GM12801 (cell line): Measurements from ENCODE around the gene IGFBP4.

ENCODE experiments used
- TF ChIP-seq, protein P1 (sequence below): IDR thresholded peaks from one replicate; pipeline ENCODE4 v1.5.1; 2011; ENCODE audit warnings: control low read depth; ENCODE audit not compliant: insufficient read length; ENCODE audit errors: extremely low read depth

Gene IGFBP4

DNA sequence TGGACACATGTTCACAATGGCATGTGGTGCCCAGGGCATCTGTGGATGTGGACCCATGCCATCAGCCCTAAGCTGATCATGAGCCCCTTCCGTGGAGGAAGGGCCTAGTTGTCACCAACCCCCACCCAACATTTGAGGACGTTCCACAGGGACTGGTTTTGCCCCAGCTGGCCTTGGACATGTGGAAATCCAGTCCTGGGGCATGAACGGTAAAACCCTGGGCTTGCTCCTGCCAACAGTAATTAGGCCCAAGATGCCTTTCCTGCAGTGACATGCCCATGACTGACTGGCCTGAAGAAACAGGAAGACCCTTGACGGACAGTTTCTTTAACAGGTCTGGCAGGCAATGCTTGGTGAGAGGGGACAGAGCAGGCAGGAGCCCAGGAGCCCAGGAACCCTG, 50.4 kb downstream of the IGFBP4 start:
- TF ChIP-seq, protein P1, sequence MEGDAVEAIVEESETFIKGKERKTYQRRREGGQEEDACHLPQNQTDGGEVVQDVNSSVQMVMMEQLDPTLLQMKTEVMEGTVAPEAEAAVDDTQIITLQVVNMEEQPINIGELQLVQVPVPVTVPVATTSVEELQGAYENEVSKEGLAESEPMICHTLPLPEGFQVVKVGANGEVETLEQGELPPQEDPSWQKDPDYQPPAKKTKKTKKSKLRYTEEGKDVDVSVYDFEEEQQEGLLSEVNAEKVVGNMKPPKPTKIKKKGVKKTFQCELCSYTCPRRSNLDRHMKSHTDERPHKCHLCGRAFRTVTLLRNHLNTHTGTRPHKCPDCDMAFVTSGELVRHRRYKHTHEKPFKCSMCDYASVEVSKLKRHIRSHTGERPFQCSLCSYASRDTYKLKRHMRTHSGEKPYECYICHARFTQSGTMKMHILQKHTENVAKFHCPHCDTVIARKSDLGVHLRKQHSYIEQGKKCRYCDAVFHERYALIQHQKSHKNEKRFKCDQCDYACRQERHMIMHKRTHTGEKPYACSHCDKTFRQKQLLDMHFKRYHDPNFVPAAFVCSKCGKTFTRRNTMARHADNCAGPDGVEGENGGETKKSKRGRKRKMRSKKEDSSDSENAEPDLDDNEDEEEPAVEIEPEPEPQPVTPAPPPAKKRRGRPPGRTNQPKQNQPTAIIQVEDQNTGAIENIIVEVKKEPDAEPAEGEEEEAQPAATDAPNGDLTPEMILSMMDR = no peak

DNA sequence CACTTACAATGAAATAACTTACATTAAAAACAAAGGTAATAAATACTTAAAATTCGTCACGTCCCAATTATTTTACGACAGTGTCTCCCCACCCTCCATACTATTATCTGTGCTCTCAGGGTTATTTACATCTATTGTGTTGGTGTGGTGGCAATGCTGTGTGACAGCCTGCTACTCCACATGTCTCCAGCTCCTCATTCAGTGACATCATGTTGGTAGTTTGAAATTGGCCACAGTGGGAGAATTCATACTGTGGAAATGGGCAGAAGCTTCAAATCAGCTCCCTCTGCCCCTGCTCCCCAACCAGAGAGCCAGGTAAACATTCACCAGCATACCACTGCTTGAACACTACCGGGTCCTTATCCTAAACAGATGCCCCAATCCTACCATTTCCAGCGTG, 51.9 kb downstream of the IGFBP4 start:
- TF ChIP-seq, protein P1 = no peak

DNA sequence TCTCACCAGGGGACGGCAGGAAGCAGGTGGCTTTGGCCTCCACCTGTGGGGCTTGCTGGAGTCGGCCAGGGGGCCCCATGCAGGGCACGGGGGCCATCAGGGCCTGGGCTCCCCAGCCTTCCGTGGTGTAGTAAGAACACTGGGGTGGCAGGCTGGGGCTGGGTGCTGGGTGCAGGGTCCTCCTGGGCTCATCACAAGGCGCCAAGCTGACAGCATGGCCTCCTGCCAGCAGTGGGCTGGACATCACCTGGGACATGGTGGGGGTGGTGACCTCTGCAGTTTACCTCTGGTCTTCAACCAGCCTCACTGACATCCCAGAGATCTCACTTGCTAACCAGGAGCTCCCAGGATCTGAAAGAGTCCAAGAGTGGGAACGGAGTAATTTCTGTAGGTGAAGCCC, 52.9 kb downstream of the IGFBP4 start:
- TF ChIP-seq, protein P1 = no peak

DNA sequence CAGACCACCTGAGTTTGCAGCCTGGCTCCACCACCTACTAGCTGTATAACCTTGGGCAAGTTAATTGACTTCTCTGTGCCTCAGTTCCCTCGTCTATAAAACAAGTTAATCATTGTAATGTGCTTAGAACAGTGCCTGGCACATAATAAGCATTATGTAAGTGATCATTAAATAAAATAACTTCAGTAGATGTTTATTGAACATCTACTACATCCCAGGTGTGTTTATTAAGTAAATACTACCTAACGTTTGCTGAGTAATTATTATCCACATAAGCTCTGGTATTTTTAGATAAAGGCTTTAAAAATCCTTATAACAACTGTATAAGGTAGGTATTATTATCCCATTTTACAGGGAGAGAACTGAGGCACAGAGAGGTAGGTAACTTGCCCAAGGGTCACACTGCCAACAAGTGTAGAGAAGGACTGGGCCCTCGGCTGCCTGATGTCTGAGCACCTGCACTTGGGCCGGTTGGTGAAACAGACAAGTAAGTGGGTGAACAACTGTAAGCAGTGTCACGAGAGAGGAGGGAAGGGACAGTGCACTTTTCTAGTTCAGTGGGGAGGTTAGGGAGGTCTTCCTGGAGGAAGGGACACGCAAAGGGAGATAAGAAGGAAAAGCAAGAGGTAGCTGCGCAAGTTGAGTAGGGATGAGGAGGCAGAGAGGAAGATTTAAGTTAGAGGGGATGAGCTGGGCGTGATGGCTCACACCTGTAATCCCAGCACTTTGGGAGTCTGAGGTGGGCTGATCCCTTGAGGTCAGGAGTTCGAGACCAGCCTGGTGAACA, 53.6 kb downstream of the IGFBP4 start:
- TF ChIP-seq, protein P1 = no peak

DNA sequence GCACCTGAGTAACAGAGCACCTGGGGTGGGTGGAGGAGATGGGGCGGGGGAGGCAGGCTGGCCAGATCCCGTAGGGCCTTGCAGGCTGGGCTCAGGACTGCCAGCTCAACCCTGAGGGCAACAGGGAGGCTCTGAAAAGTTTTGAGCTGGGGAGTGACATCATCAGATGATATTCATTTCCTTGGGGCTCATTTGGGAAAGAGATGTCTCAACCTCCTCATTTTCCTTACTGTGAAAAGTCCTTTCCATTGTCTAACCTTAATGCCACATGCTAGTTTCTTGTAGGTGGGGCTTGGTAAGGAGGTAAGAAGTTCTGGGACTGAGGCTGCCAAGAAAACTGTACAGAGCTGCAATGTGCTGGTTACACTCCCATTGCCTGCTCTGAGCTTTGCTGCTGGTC, 54.4 kb downstream of the IGFBP4 start:
- TF ChIP-seq, protein P1 = no peak

DNA sequence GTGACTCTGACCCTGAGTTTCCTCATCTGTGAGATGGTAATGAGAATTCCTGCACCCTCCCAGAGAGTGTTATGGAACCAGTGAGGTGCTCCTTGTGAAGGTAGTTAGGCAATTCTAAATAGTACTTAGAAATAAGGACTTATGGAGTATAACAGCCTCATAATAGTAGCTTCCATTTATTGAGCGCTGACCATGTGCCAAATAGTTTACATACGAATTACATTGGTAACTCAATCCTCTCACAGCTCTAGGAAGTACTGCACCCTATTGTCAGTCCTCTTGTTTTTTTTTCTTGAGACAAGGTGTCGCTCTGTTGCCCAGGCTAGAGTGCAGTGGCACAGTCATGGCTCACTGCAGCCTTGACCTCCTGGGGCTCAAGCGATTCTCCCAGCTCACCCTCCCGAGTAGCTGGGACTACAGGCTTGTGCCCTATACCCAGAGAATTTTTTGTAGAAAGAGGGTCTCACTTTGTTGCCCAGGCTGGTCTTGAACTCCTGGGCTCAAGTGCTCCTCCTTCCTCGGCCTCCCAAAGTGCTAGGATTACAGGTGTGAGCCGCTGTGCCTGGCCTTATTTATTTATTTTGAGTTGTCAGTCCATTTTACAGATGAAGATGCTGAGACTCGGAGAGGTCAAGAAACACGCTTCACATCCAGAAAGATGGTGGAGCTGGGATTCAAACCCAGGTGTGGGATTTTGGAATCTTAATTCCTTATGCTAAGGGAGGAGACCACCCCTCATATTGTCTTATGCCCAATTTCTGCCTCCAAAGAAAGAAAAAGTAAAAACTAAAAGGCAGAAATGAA, 55.2 kb downstream of the IGFBP4 start:
- TF ChIP-seq, protein P1 = no peak

DNA sequence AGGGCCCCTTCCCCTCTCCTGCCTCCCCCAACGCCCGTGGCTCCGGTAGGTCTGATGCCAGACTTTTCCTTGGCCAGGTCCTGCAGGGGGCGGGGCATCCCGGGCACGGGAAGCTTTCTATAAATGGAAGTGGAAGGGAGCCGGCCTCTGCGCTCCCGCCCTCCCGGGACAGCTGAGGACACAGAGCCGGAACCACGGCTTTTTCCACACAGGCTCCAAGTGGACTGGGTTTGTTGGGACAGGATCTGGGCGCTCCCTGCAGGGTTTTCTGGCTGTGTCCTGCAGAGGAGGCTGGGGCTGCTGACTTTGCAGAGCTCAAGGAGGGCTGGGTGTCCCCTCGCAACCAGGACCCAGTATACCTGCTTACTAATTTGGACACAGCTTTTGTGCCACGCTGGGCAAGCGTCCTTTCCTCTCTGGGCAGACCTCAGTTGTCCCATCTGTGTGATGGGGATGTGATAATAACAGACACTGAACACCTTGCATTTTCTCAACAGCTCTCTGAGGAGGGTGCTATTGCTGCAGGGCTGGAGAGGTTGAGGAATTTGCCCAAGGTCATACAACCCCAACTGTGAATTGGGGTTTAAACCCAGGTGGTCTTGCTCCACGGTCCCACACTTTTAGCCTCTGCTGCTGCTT, 56.4 kb downstream of the IGFBP4 start:
- TF ChIP-seq, protein P1 = no peak
